Stimulated activated CD4-positive, alpha-beta T cell treated with anti-CD3 and anti-CD28 coated beads, Interleukin-12 subunit alpha, Interleukin-12 subunit beta, amount 100 ng/mL, for 48 hours (primary cell): ENCODE measurements around the gene ZNF92.
A peak's percentile ranks its signal among the peaks of the same experiment; 100 is the strongest.
"Not testable (repeated sequence)": the region's sequence is repeated elsewhere in the genome, so short reads cannot be mapped to it uniquely, and the experiment has no call there.

Experiments
- DNase-seq, 3 donors: peaks; one replicate each; pipeline ENCODE4 v3.0.0-alpha.2; 2020; ENCODE audit warnings: low read depth in 2 of 3, low spot score in 1 of 3

ZNF92 gene

GRCh38 chr7:65373608-65374351 is at the start of gene ZNF92:
ZNF92 (plus strand) TSS chr7:65373855; CDS start chr7:65373998, 143 bp downstream.
- peak; percentile 92 to 95 (median 94) for DNase-seq

DNA sequence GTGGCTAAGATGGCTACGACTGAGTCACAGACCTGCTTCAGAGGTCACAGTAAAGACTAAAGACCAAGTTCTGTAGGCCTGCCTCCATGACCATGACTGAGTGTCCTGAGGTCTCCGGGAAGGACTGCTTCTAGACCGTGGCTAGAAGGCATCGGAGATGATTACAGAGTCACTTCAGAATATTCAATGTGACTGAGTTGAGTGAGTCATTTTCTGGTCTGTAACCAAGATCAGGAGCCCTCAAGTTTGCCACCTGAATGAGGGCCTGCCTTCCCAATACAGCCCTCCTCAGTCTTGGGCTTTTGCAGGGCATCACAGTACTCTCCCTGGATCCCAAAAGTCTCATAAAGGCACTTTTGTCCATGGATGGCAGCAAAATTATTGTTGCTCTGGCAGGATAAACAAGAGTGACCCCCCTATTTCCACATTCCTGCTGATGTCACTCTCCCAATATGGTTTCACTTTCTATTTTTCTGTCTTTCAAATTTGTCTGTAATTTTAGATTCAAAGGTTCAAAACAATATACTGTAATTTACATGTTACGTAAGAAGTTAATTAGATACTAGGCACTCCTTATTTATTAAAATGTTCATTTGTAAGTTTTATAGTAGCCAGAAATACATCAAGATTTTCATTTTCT is 47.7 kb upstream of the ZNF92 start:
- no peak for DNase-seq

- DNase-seq = no peak
Observed at GRCh38 chr7:65338346-65338745, 35.3 kb upstream of the ZNF92 start.

GRCh38 chr7:65339257-65339656 is 34.4 kb upstream of the ZNF92 start:
- no peak for DNase-seq

GRCh38 chr7:65342723-65343629 is 30.7 kb upstream of the ZNF92 start:
- DNase-seq = no peak

- not testable (repeated sequence) for DNase-seq
Observed at GRCh38 chr7:65344541-65344940, 29.1 kb upstream of the ZNF92 start.

DNA sequence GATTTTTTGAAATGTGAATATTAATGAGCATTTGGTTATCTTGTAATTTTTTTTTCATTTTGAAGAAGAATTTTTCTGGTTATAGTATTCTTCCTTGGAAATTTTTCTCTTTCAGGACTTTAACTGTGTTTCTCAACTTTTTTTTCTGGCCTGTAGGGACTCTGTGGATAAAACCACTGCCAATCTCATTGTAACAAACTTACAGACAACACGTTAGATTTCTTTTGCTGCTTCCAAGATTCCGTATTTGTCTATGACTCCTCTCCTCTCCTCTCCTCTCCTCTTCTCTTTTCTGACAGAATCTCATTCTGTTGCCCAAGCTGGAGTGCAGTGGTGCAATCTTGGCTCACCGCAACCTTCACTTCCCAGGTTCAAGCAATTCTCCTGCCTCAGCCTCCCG is 19.4 kb upstream of the ZNF92 start:
- DNase-seq = no peak

DNA sequence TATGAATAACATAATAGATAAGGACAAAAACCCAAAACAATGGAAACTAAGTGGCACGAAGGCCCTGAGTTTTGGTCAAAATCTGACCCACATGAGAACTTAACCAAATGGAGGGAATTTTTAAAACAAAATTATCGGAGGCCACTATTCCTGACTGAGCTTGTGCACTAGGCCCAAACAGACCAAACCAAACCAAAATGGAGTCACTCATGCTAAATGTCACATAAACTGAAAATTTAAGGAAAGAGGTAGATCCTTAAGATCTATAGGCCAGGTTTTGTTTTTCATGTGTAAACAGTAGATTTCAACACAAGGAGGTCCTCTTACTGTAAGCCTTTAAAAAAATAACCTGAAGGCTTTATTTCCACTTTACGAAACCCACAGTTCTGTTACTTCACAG is 3.8 kb upstream of the ZNF92 start:
- no peak for DNase-seq

- no peak for DNase-seq
Observed at GRCh38 chr7:65371468-65371867, 2.2 kb upstream of the ZNF92 start.

- DNase-seq = no peak
Observed at GRCh38 chr7:65379318-65379717, 5.7 kb downstream of the ZNF92 start.

DNA sequence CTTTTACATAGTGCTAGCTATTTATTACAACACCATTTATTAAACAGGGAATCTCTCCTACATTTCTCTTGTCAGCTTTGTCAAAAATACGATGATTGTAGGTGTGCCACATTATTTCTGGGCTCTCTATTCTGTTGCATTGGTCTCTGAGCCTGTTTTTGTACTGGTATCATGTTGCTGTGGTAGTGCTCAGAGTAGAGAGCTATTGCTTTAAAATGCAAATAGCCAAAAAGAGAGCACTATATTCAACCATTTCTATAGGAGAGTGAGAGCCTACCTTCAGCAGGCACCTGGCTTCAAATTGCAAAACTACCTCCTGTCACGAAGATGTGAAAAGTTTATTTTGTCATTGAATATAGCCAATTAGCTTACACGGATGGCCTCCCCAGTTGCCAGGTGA is 8.1 kb downstream of the ZNF92 start:
- DNase-seq = no peak

DNA sequence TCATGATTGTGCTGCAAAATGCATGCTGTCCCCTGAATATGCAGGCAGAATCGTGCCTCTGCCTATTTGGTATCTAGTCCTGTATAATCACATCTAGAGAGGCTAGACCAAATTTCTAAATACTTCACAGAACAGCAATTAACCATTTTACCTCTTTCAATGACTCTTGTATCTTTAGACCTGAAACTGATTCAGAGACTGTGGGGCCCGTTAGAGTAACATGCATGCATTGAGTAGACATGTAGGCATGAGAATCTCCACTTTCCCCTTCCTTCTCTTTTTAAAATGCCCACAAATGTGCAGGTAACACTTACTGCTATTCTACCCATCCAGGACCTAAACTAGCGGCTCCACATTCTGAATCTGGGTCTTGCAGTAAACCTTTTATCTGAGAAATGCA is 8.8 kb downstream of the ZNF92 start:
- no peak for DNase-seq

- no peak for DNase-seq
Observed at GRCh38 chr7:65387891-65388290, 14.2 kb downstream of the ZNF92 start.

DNA sequence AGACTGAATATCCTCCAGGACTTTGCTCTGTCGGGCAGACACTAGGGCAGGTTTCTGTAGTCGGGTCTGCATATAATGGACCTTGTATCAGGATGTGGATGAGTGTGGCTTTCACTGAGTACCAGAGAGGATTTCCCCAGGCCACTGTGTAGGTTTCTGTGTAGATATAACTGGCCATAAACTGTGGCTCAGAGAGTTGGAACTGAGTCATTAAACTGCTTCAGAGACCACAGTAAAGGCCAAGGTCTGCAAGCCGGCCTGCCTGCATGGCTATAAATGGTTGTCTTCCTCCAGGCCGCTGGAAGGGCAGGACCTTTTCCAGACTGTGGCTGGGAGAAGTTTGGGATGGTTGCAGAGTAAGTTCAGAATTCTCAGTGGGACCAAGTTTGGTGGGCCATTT is 16.9 kb downstream of the ZNF92 start:
- DNase-seq = no peak

DNA sequence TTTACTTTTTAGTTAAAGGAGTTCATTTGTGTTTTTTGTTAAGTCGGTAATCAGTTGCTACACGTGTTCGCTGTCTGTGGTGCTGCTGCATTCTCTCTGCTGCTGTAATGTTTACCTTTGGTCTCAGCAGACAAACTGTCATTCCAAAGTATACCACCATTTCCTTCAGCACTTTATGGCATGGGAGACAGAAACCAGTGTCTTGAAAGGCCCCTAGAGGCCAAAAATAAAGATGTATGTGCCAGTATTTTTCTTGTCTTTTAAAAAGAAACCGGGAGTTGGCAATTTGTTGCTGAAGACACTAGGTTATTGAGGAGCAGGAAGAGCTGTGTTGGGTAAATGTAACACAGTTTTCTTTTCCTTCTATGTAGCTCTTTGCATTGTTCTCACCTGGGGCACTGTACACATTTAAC is 24.1 kb downstream of the ZNF92 start:
- no peak for DNase-seq

- not testable (repeated sequence) for DNase-seq
Observed at GRCh38 chr7:65398671-65399070, 25.0 kb downstream of the ZNF92 start.

DNA sequence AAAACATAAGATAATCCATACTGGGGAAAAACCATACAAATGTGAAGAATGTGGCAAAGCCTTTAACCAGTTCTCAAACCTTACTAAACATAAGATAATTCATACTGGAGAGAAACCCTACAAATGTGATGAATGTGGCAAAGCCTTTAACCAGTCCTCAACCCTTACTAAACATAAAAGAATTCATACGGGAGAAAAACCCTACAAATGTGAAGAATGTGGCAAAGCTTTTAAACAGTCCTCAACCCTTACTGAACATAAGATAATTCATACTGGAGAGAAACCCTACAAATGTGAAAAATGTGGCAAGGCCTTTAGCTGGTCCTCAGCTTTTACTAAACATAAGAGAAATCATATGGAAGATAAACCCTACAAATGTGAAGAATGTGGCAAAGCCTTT is 25.4 kb downstream of the ZNF92 start:
- DNase-seq = not testable (repeated sequence)

DNA sequence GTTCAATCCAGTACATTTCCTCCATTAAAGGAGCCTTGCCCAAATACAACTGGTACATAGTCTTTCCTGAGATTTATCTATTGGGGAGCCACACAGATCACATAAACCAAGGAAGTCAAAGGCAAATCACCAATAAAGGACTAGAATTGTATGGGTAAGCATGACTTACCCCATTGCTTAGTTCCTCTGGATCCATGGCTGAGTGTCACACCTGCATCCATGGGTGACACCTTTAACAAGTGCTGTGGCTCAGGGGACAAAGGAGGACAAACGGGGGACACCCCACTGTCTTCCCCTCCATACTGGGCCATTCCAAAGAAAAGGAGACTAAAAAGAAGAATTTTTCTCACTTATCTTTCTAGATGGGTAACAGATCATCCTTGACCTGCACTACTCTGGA is 30.4 kb downstream of the ZNF92 start:
- no peak for DNase-seq

DNA sequence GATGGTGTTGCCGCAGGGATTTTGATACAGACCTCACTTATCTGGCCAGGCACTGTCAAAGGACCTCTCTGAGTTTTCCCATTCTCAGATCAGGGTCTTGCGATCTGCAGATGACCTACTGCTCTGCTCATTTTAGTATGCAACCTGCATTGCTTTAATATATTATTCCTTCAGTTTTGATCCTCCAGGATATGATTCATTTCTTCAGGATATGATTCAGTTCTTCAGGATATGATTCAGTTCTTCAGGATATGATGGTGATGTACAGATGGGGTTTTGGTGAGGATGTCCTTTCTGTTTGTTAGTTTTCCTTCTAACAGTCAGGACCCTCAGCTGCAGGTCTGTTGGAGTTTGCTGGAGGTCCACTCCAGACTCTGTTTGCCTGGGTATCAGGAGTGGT is 33.1 kb downstream of the ZNF92 start:
- DNase-seq = not testable (repeated sequence)

- DNase-seq = no peak
Observed at GRCh38 chr7:65409363-65409762, 35.7 kb downstream of the ZNF92 start.

DNA sequence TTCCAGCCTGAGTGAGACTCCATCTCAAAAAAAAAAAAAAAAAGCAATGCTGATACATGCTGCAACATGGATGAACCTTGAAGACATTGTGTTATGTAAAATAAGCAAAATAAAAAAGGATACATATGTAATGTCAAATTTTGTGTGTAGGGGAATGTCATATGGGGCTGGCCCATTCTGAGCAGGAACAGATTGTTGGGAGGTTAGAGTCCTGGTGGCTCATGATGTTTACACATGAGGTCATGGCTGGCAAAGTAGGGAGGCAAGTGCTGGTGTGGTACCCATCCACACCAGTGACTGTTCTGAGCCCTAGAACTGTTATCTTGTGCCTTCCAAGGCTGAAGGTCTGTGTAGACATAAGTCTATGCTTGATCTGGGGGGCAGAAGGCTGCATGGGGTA is 37.6 kb downstream of the ZNF92 start:
- no peak for DNase-seq

DNA sequence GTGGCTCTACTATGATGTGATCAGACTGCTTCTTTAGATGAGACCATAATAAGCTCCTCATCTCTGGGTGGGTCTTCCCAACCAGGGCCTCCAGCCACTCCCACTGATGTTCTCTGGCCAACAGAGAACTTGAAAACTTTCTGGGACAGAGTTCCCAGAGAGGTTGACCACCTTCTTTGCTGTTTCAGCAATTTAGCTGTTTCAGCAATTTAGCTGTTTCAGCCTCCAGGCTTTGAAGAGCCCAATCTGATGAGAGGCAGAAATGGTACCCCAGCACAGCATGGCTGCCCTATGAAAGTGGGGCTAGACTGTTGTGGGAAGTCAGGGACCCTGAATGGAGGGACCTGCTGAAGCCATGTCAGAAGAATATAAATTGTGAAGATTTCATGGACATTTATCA is 49.0 kb downstream of the ZNF92 start:
- no peak for DNase-seq
